GM18517 (cell line): Measurements from ENCODE around the gene PRRT2.

Experiments used
- ATAC-seq: cut with Tn5 transposase; IDR thresholded peaks from one replicate; pipeline ENCODE4 v1.9.1; 2021; ENCODE audit warnings: mild to moderate bottlenecking, moderate library complexity; ENCODE audit not compliant: unreplicated experiment

Gene PRRT2

DNA sequence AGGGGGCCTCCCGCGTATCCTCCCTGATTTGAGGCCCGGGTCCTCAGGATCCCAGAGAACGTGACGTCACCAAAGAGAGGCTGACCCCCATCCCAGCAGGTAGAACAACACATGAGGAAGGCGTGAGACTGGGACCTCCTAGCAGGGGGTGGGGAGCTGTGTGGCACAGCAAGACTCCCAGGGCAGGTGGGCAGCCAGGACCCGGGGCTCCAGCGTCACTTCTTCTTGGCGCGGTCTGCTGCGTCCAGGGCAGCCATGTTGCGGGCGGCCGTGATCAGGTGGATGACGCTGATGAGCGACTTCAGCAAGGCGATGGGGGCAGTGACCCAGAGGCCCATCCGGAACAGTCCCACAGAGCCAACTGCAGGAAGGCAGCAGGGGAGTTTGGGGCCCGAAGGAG, 47.0 kb downstream of the PRRT2 start:
- ATAC-seq: no peak

DNA sequence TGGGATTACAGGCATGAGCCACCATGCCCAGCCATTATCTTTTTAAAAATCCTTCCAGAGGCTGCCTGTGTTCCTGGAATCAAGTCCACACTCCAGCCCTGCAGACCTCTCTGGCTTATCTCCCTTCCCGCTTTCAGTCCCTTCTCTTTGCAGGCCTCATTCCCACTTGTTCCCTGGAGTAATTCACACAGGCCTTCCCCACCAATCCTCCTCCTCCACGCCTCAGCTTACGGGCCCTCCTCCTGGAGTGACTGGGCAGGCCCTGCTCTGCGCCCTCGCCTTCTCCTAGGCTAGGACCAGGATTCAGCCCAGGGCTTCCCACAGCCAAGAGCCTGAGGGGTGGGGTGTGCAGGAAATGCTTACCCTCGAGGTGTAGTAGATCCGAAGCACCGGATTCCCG, 48.2 kb downstream of the PRRT2 start:
- ATAC-seq: no peak

DNA sequence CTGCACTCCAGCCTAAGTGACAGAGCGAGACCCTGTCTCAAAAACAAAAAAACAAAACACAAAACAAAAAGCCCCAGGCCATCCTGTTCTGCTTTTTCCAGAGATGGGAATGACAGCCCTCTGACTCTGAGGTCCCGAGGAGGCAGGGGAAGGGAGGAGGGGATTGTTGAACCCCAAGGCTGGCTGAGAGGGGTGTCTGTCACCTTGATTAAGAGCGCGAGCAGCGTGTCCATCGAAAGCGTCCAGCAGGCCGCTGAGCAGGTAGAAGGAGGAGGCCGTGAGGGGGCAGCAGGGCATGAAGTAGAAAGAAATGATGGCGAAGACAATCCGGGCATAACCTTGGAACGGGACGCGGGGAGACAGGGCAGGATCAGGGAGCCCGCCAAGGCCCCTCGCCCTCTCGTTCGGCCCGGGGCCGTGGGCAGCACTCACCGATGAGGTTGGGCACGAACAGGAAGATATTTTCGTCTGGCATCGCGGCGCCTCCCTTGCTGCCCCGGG, 50.4 kb downstream of the PRRT2 start:
- no peak for ATAC-seq

DNA sequence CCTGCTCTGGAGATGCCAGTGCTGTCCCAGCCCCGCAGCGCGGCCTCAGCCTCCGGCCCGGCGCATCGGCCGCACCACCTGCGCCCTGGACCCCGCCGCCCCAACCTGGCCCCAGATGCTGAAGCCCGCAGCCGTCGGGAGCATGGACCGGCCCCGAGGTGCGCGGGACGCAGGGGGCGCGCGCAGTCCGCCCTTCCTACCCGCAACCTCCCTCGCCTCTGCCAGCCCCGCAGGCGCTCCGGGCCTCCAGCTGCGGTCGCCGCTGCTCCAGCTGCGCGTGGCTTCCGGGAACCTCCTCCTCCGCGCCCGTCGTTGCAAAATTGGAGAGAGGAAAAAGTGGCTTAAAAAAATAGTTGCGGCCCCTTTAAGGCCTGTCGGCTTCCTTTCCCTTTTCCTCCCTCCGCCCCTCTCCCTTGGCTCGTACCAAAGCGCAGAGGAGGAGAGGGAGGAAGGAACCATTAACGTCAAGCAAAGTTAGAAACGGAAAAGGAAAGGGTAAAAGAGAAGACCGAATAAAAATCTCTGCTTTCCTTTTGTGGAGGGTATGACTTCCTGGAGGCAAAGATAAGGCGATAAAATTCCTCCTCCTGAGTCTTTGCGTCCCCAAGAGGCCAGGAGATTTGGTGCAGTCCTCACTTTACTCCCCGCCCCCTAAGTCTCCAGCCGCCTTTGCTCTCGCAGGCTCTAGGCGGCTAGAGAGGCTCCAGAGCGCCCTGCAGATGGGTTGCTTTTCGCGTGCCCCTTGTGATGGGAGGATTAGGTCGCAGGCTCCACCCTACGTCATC, 51.1 kb downstream of the PRRT2 start, which contains the start of gene CDIPT:
TSS of gene CDIPT (minus strand) at position 343 of the 785 bp plus-strand sequence. CDS start 369 bp downstream, outside the sequence.
- peak; percentile 82 for ATAC-seq

DNA sequence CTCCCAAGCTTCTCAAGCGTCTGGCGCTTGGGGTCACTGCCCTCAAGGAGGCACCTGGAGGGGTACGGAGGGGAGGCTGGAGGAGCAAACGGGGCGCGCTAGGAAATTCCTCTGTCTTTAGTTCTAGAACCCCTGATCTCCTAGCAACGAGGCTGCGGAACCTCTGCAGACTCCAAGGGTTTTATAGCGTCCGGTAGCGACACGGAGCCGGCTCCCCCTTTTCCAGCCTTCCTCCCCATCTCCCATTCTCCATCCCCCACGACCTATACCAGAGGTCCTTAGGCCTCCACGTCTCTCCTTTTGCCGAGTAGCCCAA, 51.6 kb downstream of the PRRT2 start:
- no peak for ATAC-seq

DNA sequence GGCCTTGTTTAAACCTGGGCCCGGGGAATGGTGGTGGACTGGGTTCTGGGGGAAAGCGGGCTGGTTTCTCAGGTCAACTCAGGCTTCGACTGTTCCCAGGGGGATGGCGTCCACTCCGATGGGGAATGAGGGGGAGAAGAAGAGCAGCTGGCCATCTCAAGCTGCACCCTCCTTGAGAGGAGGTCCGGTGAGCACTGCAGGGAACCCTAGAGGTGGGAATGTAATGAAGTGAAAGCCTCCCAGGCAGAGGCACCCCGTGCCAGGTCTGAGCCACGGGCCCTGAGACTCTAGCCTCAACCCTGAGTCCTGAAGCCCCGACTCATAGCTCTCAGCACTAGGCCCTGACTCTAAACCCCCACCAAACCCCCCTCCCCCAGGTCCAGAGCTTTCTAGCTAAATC, 52.2 kb downstream of the PRRT2 start:
- ATAC-seq: no peak
